PC-9 (cell line): Measurements from ENCODE around the gene SEBOX. TPM values are rescaled to one million over a fixed set of nuclear protein-coding genes. Genes with fewer than 3 reads are reported as not detected.

Source experiments
- BruUV-seq: library from RNA; stranded (reverse); fragments of 400-500 nt; replicated peaks from 2 replicates; lab custom pipeline; 2021; lab: Mats Ljungman, UMichigan
- CTCF ChIA-PET: fragments of 300-600 bp; sonication (Branson Sonifier 250); formaldehyde crosslinking; loops from one replicate; lab custom pipeline; 2022; ENCODE audit warnings: antibody characterized with exemption; lab: Charles Lee
- POLR2A ChIA-PET: fragments of 300-600 bp; sonication (Branson Sonifier 250); formaldehyde crosslinking; loops from one replicate; lab custom pipeline; 2022; ENCODE audit warnings: antibody characterized with exemption; ENCODE audit not compliant: unreplicated experiment; lab: Charles Lee
- DNase-seq, 2 experiments: peaks; one replicate each; pipeline versions ENCODE4 v3.0.0 to v3.0.0-alpha.2; 2015 to 2022; ENCODE audit warnings: mixed read lengths in 1 of 2
- H2AFZ ChIP-seq: fragments of 200-600 bp; sonication (generic); 2 replicates; pipeline ENCODE4 v1.8.1; 2017; ENCODE audit warnings: antibody characterized with exemption
- H3F3A ChIP-seq: fragments of 200-600 bp; sonication (generic); 2 replicates; pipeline ENCODE4 v1.8.1; 2017; ENCODE audit warnings: antibody characterized with exemption, mild to moderate bottlenecking, low read depth; ENCODE audit not compliant: insufficient read depth
- H3K27ac ChIP-seq: fragments of 200-600 bp; sonication (generic); 2 replicates; pipeline ENCODE4 v1.6.1; 2016; ENCODE audit warnings: mixed run types
- H3K27me3 ChIP-seq: fragments of 200-600 bp; sonication (generic); 2 replicates; pipeline ENCODE4 v1.6.1; 2016; ENCODE audit warnings: low read depth, mixed run types; ENCODE audit not compliant: insufficient read depth
- H3K36me3 ChIP-seq: fragments of 200-600 bp; sonication (generic); 2 replicates; pipeline ENCODE4 v1.6.1; 2016; ENCODE audit warnings: low read depth, mixed run types
- H3K4me1 ChIP-seq: fragments of 200-600 bp; sonication (generic); replicated peaks from 2 replicates; pipeline ENCODE4 v1.6.1; 2016; ENCODE audit warnings: mixed run types; ENCODE audit not compliant: insufficient read depth
- H3K4me2 ChIP-seq: fragments of 200-600 bp; sonication (generic); 2 replicates; pipeline ENCODE4 v1.6.1; 2017; ENCODE audit warnings: mixed run types
- H3K4me3 ChIP-seq: fragments of 200-600 bp; sonication (generic); 2 replicates; pipeline ENCODE4 v1.6.1; 2016; ENCODE audit warnings: mixed run types
- H3K79me2 ChIP-seq: fragments of 200-600 bp; sonication (generic); 2 replicates; pipeline ENCODE4 v1.6.1; 2017; ENCODE audit warnings: low read depth, mixed run types
- H3K9me2 ChIP-seq: fragments of 200-600 bp; sonication (generic); 2 replicates; pipeline ENCODE4 v1.8.1; 2017; ENCODE audit warnings: mild to moderate bottlenecking; ENCODE audit not compliant: insufficient read depth
- H3K9me3 ChIP-seq: fragments of 200-600 bp; sonication (generic); 2 replicates; pipeline ENCODE4 v1.8.1; 2016; ENCODE audit warnings: low read depth; ENCODE audit not compliant: insufficient read depth
- H4K20me1 ChIP-seq: fragments of 200-600 bp; sonication (generic); 2 replicates; pipeline ENCODE4 v1.8.1; 2017; ENCODE audit not compliant: insufficient read depth
- EZH2 ChIP-seq: fragments of 200-600 bp; sonication (generic); IDR thresholded peaks from 2 replicates; pipeline ENCODE4 v1.8.0; 2017; ENCODE audit warnings: antibody characterized with exemption, low read depth
- intact Hi-C: fragments of 100-400 bp; cut with micrococcal nuclease; formaldehyde crosslinking; loops from one replicate; pipeline ENCODE4 v1.10.0; 2022; ENCODE audit not compliant: unreplicated experiment
- total RNA-seq: library from RNA; stranded (reverse); gene quantifications from 2 replicates; pipeline ENCODE4 v1.2.3, GENCODE V29; 2021
- TF ChIP-seq, protein P1 (sequence below): fragments of 200-600 bp; sonication (generic); conservative IDR thresholded peaks from 2 replicates; pipeline ENCODE4 v1.6.1; 2017; ENCODE audit warnings: mixed run types, antibody characterized with exemption, mild to moderate bottlenecking, moderate library complexity

The SEBOX gene
- total RNA-seq, 1 experiment from 2014 or later = not detected

DNA sequence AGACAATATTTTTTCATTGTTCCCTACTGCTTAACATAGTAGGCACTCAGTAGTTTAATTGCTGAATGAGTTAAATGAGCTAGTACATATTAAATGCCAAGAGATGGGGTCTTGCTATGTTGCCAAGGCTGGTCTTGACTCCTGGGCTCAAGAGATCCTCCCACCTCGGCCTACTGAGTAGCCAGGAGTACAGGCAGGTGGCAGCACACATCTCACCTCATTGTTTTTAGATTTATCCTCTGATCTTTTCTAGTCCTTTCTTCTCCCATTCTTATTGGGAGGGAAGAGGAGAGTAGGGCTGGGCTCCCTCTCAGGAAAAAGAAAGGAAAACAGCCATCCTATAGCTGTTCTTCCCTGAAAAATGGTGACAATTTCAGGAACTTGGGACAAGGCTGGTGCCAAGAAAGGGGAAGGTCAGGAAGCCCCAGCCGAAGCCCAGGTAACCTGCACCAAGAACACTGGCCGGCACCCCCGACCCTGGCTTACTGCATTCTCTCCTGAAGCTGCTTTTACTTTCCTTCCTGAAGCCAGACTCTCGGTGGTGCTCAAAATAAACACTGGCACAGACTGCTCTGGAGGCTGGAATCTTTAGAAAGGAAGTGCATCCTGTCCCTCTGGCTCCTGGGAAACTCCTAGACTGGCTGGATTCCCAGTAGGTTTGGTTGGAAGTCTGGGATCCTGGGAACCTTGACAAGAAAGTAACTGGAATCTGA, 26.8 kb downstream of the SEBOX start:
- Histone ChIP-seq H3K9me2 (no peaks in the 10 kb centered on the region), H3K27ac (no peak overlapping the region), H3K79me2 (peaks cover 40% of the 10 kb centered on the region), H3F3A (peaks cover 12% of the 10 kb centered on the region; the same call in 1 of the 2 replicates), H3K9me3 (no peaks in the 10 kb centered on the region), H4K20me1 (peaks cover 16% of the 10 kb centered on the region), H3K27me3 (no peaks in the 10 kb centered on the region), H3K4me2 (no peak overlapping the region), H3K36me3 (0 out of 2 replicates have a peak, but pooled peaks cover 10% of the 10 kb centered on the region), H3K4me3 (no peak overlapping the region), H3K4me1 (peaks cover 22% of the 10 kb centered on the region), H2AFZ (no peak overlapping the region)
- BruUV-seq = no TSS peak
- no peak for DNase-seq
- POLR2A ChIA-PET = interaction anchor here (0.6 to 1.1 kb wide), 3 partner anchors 9 to 20 kb away, joined by 3 to 4 read pairs (median 4); partner anchors contain the start of gene POLDIP2
- TF ChIP-seq, protein P1, sequence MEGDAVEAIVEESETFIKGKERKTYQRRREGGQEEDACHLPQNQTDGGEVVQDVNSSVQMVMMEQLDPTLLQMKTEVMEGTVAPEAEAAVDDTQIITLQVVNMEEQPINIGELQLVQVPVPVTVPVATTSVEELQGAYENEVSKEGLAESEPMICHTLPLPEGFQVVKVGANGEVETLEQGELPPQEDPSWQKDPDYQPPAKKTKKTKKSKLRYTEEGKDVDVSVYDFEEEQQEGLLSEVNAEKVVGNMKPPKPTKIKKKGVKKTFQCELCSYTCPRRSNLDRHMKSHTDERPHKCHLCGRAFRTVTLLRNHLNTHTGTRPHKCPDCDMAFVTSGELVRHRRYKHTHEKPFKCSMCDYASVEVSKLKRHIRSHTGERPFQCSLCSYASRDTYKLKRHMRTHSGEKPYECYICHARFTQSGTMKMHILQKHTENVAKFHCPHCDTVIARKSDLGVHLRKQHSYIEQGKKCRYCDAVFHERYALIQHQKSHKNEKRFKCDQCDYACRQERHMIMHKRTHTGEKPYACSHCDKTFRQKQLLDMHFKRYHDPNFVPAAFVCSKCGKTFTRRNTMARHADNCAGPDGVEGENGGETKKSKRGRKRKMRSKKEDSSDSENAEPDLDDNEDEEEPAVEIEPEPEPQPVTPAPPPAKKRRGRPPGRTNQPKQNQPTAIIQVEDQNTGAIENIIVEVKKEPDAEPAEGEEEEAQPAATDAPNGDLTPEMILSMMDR = no peak
- no peak for TF ChIP-seq EZH2
- CTCF ChIA-PET = interaction anchor here (0.6 kb wide), 1 partner anchor 9 kb away, joined by 3 read pairs; no protein-coding TSS in a partner anchor
- intact Hi-C loops = loop anchor here (5.0 kb wide), 4 partner anchors 61 to 296 kb away; partner anchors contain the start of genes NLK and SLC46A1

DNA sequence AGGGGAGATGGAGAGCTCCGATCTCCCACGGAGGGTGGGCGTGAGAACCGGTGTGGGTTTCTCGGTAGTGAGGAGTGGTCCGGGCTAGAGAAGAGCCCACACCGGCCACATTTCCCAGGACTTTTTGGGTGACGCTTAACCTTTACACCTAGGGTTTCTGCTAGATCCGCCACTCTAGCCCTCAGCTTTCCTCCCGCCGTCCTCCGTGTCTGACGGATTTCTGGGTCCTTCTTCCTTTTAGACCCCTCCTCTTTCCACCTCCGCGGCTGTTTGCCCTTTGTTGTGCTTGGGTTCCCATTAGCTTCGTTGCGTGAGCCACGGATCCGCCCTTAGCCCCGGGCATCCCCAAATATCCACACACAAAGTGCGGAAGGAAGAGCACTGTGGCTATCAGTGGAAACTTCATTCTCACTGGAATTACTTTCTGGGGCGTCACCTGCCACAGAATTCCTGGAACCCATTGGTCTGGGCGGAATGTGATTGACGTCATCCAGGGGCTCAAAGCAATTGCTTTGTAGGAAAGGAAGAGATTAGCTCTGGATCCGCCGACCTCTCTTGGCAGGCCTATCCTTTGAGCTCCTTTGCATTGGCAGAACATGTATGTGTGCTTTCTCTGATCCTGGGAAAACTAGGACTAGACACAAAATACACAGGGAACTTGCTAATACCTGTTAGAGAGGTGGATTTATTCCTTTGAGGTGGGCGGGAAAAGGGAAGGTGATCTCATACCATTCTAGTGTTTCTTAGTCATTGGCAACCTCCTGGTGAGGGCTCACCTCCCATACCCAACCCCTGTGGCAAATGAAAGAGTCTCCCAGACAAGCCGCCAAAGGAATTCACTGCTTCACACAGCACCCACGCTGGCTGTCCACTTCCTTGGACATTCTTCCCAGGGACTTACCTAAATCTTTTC, 28.8 kb downstream of the SEBOX start:
- TF ChIP-seq EZH2 = no peak
- TF ChIP-seq, protein P1 = no peak
- CTCF ChIA-PET = interaction anchor here (0.5 to 1.3 kb wide), 7 partner anchors 11 to 531 kb away, joined by 3 to 11 read pairs (median 6); no protein-coding TSS in a partner anchor
- Histone ChIP-seq H3K27ac (peak overlapping the region; percentile 76), H3K79me2 (peaks cover 45% of the 10 kb centered on the region), H3F3A (peaks cover 12% of the 10 kb centered on the region; the same call in 1 of the 2 replicates), H3K9me3 (no peaks in the 10 kb centered on the region), H3K4me3 (peak overlapping the region; percentile 87), H3K9me2 (no peaks in the 10 kb centered on the region), H3K36me3 (0 out of 2 replicates have a peak, but pooled peaks cover 4% of the 10 kb centered on the region), H3K27me3 (no peaks in the 10 kb centered on the region), H2AFZ (peak overlapping the region; percentile 78), H3K4me2 (peak overlapping the region; percentile 88), H4K20me1 (peaks cover 16% of the 10 kb centered on the region), H3K4me1 (peaks cover 22% of the 10 kb centered on the region)
- intact Hi-C loops = loop anchor here (1.0 to 5.0 kb wide), 8 partner anchors 11 to 294 kb away; partner anchors contain the start of genes NLK, POLDIP2, SLC46A1 and TMEM97
- TSS peak; percentile 62 for BruUV-seq
- DNase-seq = peak; percentile 75 to 85
- POLR2A ChIA-PET = interaction anchor here (0.5 to 2.2 kb wide), 13 partner anchors 10 to 615 kb away, joined by 3 to 42 read pairs (median 8); partner anchors contain the start of genes ALDOC, PHF12 and POLDIP2
